Activated naive CD8-positive, alpha-beta T cell treated with anti-CD3 and anti-CD28 coated beads, Interleukin-2, amount 10 ng/mL, durations not matched to agents 7 days and 5 days (primary cell): Measurements from ENCODE around the gene WDR7. TPM values are rescaled to one million over a fixed set of nuclear protein-coding genes. Genes with fewer than 3 reads are reported as not detected.

Source experiments
- ATAC-seq: fragments of 150-1000 bp; cut with Tn5 transposase; one replicate; pipeline ENCODE4 v1.10.0; 2021; ENCODE audit warnings: low read depth, moderate library complexity
- POLR2A ChIA-PET: fragments of 350-600 bp; sonication (Branson Sonifier 250); formaldehyde crosslinking; loops from one replicate; lab custom pipeline; 2021; ENCODE audit warnings: antibody characterized with exemption; lab: Charles Lee
- DNase-seq: peaks from one replicate; pipeline ENCODE4 v3.0.0; 2021
- H3K27ac Mint-ChIP-seq: one replicate; pipeline ENCODE4 v1.8.0; 2022; ENCODE audit warnings: mild to moderate bottlenecking, mixed read lengths
- H3K27me3 Mint-ChIP-seq: one replicate; pipeline ENCODE4 v1.8.0; 2022; ENCODE audit warnings: mild to moderate bottlenecking, moderate library complexity, mixed read lengths
- H3K36me3 Mint-ChIP-seq: one replicate; pipeline ENCODE4 v1.8.0; 2021; ENCODE audit warnings: mild to moderate bottlenecking, mixed read lengths
- H3K4me1 Mint-ChIP-seq: one replicate; pipeline ENCODE4 v1.8.0; 2021; ENCODE audit warnings: mixed read lengths
- H3K4me3 Mint-ChIP-seq: one replicate; pipeline ENCODE4 v1.8.0; 2022; ENCODE audit warnings: mild to moderate bottlenecking, moderate library complexity, mixed read lengths
- H3K9me3 Mint-ChIP-seq: one replicate; pipeline ENCODE4 v1.8.0; 2021; ENCODE audit warnings: mixed read lengths
- total RNA-seq, 2 experiments: library from RNA; stranded (reverse); gene quantifications; one replicate each; pipeline ENCODE4 v1.2.3, GENCODE V29; 2021

Gene WDR7
- total RNA-seq, 2 experiments from 2014 or later: 42.8 to 43.1 TPM

GRCh38 chr18:56988022-56988421, 336.9 kb downstream of the WDR7 start:
- POLR2A ChIA-PET: no interaction called here

GRCh38 chr18:56990678-56991077, 339.5 kb downstream of the WDR7 start:
- H3K4me3 Mint-ChIP-seq: no peak overlapping the region
- H3K36me3 Mint-ChIP-seq: peaks cover 3% of the 10 kb centered on the region
- H3K27me3 Mint-ChIP-seq: no peaks in the 10 kb centered on the region
- H3K4me1 Mint-ChIP-seq: peaks cover 1% of the 10 kb centered on the region
- ATAC-seq (no peak), DNase-seq (no peak)
- no peak overlapping the region for H3K27ac Mint-ChIP-seq
- POLR2A ChIA-PET: no interaction called here
- peaks cover 3% of the 10 kb centered on the region for H3K9me3 Mint-ChIP-seq

More at GRCh38 chr18:56988022-56988421, 336.9 kb downstream of the WDR7 start:
- no peak for DNase-seq
- peaks cover 3% of the 10 kb centered on the region for H3K36me3 Mint-ChIP-seq
- H3K9me3 Mint-ChIP-seq: peaks cover 3% of the 10 kb centered on the region
- H3K4me1 Mint-ChIP-seq: peaks cover 1% of the 10 kb centered on the region
- no peak overlapping the region for H3K4me3 Mint-ChIP-seq
- no peak for ATAC-seq
- H3K27me3 Mint-ChIP-seq: no peaks in the 10 kb centered on the region
- H3K27ac Mint-ChIP-seq: no peak overlapping the region

GRCh38 chr18:56992777-56993176, 341.6 kb downstream of the WDR7 start:
- POLR2A ChIA-PET: no interaction called here
- H3K9me3 Mint-ChIP-seq: peaks cover 3% of the 10 kb centered on the region
- H3K36me3 Mint-ChIP-seq: peaks cover 4% of the 10 kb centered on the region
- ATAC-seq (no peak), DNase-seq (no peak)
- H3K4me1 Mint-ChIP-seq: peaks cover 1% of the 10 kb centered on the region
- no peak overlapping the region for H3K27ac Mint-ChIP-seq
- no peaks in the 10 kb centered on the region for H3K27me3 Mint-ChIP-seq
- no peak overlapping the region for H3K4me3 Mint-ChIP-seq

GRCh38 chr18:56995579-56996188, 344.5 kb downstream of the WDR7 start:
- POLR2A ChIA-PET: no interaction called here
- Mint-ChIP-seq H3K36me3 (peaks cover 7% of the 10 kb centered on the region), H3K27me3 (no peaks in the 10 kb centered on the region), H3K27ac (no peak overlapping the region), H3K4me1 (peaks cover 3% of the 10 kb centered on the region), H3K4me3 (no peak overlapping the region), H3K9me3 (peaks cover 2% of the 10 kb centered on the region)
- ATAC-seq (no peak), DNase-seq (no peak)

GRCh38 chr18:56997200-56997599, 346.0 kb downstream of the WDR7 start:
- Mint-ChIP-seq H3K27ac (no peak overlapping the region), H3K9me3 (no peaks in the 10 kb centered on the region)

GRCh38 chr18:56999823-57000222, 348.7 kb downstream of the WDR7 start:
- Mint-ChIP-seq H3K27me3 (no peaks in the 10 kb centered on the region), H3K36me3 (peaks cover 8% of the 10 kb centered on the region), H3K9me3 (no peaks in the 10 kb centered on the region), H3K4me3 (no peak overlapping the region), H3K27ac (no peak overlapping the region), H3K4me1 (peaks cover 13% of the 10 kb centered on the region)
- POLR2A ChIA-PET: no interaction called here
- DNase-seq (no peak), ATAC-seq (no peak)

More at GRCh38 chr18:56997200-56997599, 346.0 kb downstream of the WDR7 start:
- H3K4me1 Mint-ChIP-seq: peaks cover 3% of the 10 kb centered on the region
- no peak overlapping the region for H3K4me3 Mint-ChIP-seq
- no peak for DNase-seq
- H3K27me3 Mint-ChIP-seq: no peaks in the 10 kb centered on the region
- POLR2A ChIA-PET: no interaction called here
- H3K36me3 Mint-ChIP-seq: peaks cover 5% of the 10 kb centered on the region
- ATAC-seq: no peak

GRCh38 chr18:57002627-57003026, 351.5 kb downstream of the WDR7 start:
- DNase-seq (no peak), ATAC-seq (no peak)
- Mint-ChIP-seq H3K4me3 (no peak overlapping the region), H3K27ac (no peak overlapping the region), H3K9me3 (no peaks in the 10 kb centered on the region), H3K27me3 (no peaks in the 10 kb centered on the region), H3K36me3 (peaks cover 8% of the 10 kb centered on the region), H3K4me1 (peaks cover 14% of the 10 kb centered on the region)
- POLR2A ChIA-PET: no interaction called here

GRCh38 chr18:57003342-57003741, 352.2 kb downstream of the WDR7 start:
- Mint-ChIP-seq H3K4me1 (peaks cover 21% of the 10 kb centered on the region), H3K9me3 (no peaks in the 10 kb centered on the region), H3K36me3 (peaks cover 9% of the 10 kb centered on the region), H3K4me3 (no peak overlapping the region), H3K27me3 (no peaks in the 10 kb centered on the region), H3K27ac (no peak overlapping the region)
- ATAC-seq: no peak
- DNase-seq: no peak
- POLR2A ChIA-PET: no interaction called here

GRCh38 chr18:57004366-57005121, 353.4 kb downstream of the WDR7 start:
- POLR2A ChIA-PET: no interaction called here
- peaks cover 9% of the 10 kb centered on the region for H3K36me3 Mint-ChIP-seq
- H3K4me3 Mint-ChIP-seq: peak overlapping the region; percentile 25
- ATAC-seq (peak; percentile 95), DNase-seq (no peak)
- H3K4me1 Mint-ChIP-seq: peaks cover 23% of the 10 kb centered on the region
- no peaks in the 10 kb centered on the region for H3K27me3 Mint-ChIP-seq
- no peaks in the 10 kb centered on the region for H3K9me3 Mint-ChIP-seq
- H3K27ac Mint-ChIP-seq: peak overlapping the region; percentile 2

GRCh38 chr18:57008001-57008686, 357.0 kb downstream of the WDR7 start:
- DNase-seq (no peak), ATAC-seq (no peak)
- POLR2A ChIA-PET: no interaction called here
- Mint-ChIP-seq H3K4me1 (peaks cover 22% of the 10 kb centered on the region), H3K9me3 (no peaks in the 10 kb centered on the region), H3K36me3 (peaks cover 11% of the 10 kb centered on the region), H3K27ac (no peak overlapping the region), H3K27me3 (no peaks in the 10 kb centered on the region), H3K4me3 (no peak overlapping the region)

- POLR2A ChIA-PET: no interaction called here
- DNase-seq: no peak
- H3K9me3 Mint-ChIP-seq: no peaks in the 10 kb centered on the region
- no peak for ATAC-seq
- peaks cover 10% of the 10 kb centered on the region for H3K4me1 Mint-ChIP-seq
- H3K27ac Mint-ChIP-seq: no peak overlapping the region
- peaks cover 9% of the 10 kb centered on the region for H3K36me3 Mint-ChIP-seq
- no peak overlapping the region for H3K4me3 Mint-ChIP-seq
- peaks cover 1% of the 10 kb centered on the region for H3K27me3 Mint-ChIP-seq
These were observed 358.7 kb downstream of the WDR7 start for GRCh38 chr18:57009844-57010243.

- DNase-seq (no peak), ATAC-seq (no peak)
- Mint-ChIP-seq H3K36me3 (peaks cover under 1% of the 10 kb centered on the region), H3K4me3 (no peak overlapping the region), H3K4me1 (peaks cover 13% of the 10 kb centered on the region), H3K27ac (no peak overlapping the region), H3K27me3 (peaks cover 1% of the 10 kb centered on the region), H3K9me3 (no peaks in the 10 kb centered on the region)
- POLR2A ChIA-PET: no interaction called here
These were observed 363.7 kb downstream of the WDR7 start for GRCh38 chr18:57014772-57015413.

- no peaks in the 10 kb centered on the region for H3K9me3 Mint-ChIP-seq
- peaks cover 13% of the 10 kb centered on the region for H3K4me1 Mint-ChIP-seq
- DNase-seq (no peak), ATAC-seq (no peak)
- peaks cover 1% of the 10 kb centered on the region for H3K27me3 Mint-ChIP-seq
- no peaks in the 10 kb centered on the region for H3K36me3 Mint-ChIP-seq
- POLR2A ChIA-PET: no interaction called here
- H3K27ac Mint-ChIP-seq: no peak overlapping the region
- H3K4me3 Mint-ChIP-seq: no peak overlapping the region
These were observed 364.3 kb downstream of the WDR7 start for GRCh38 chr18:57015451-57015850.
